Right atrium auricular region (tissue), 2 donors: ENCODE results near the gene LSM2. TPM values are rescaled to one million over a fixed set of nuclear protein-coding genes. Genes with fewer than 3 reads are reported as not detected.
"Not testable (repeated sequence)": the region's sequence is repeated elsewhere in the genome, so short reads cannot be mapped to it uniquely, and the experiment has no call there.

ENCODE experiments used
- DNase-seq: peaks from one replicate; pipeline ENCODE4 v3.0.0-alpha.2; 2019; ENCODE audit warnings: low spot score
- H3K27ac ChIP-seq, 2 donors: fragments of 200-600 bp; sonication (generic); 1 replicate in 1 of 2; 2 replicates in 1 of 2; pipeline ENCODE4 v1.5.1; 2016 to 2019
- H3K27me3 ChIP-seq, 2 donors: fragments of 200-600 bp; sonication (generic); one replicate each; pipeline versions ENCODE4 v1.5.1 to v1.6.0; 2017 to 2019
- H3K36me3 ChIP-seq: fragments of 200-600 bp; sonication (generic); one replicate; pipeline ENCODE4 v1.5.1; 2016
- H3K4me1 ChIP-seq, 2 donors: fragments of 200-600 bp; sonication (generic); one replicate each; pipeline versions ENCODE4 v1.5.1 to v1.6.0; 2017 to 2019
- H3K4me3 ChIP-seq, 2 donors: fragments of 200-600 bp; sonication (generic); 1 replicate in 1 of 2; 2 replicates in 1 of 2; pipeline ENCODE4 v1.5.1; 2017 to 2019; ENCODE audit warnings: mild to moderate bottlenecking in 1 of 2, moderate library complexity in 1 of 2
- H3K9me3 ChIP-seq, 2 donors: fragments of 200-600 bp; sonication (generic); one replicate each; pipeline ENCODE4 v1.5.1; 2019
- total RNA-seq, 2 donors: library from RNA; depleted of rRNA; stranded (reverse); fragments of >200 nt; gene quantifications; one replicate each; pipeline ENCODE4 v1.1.0, GENCODE V29; 2016
- TF ChIP-seq, protein P1 (sequence below), 2 donors: fragments of 200-600 bp; sonication (generic); IDR thresholded peaks; one replicate each; pipeline ENCODE4 v1.5.1; 2019; ENCODE audit warnings: antibody characterized with exemption in 2 of 2

LSM2 gene
- total RNA-seq, 2 donors from 2014 or later = 28.8 to 32.0 TPM

DNA sequence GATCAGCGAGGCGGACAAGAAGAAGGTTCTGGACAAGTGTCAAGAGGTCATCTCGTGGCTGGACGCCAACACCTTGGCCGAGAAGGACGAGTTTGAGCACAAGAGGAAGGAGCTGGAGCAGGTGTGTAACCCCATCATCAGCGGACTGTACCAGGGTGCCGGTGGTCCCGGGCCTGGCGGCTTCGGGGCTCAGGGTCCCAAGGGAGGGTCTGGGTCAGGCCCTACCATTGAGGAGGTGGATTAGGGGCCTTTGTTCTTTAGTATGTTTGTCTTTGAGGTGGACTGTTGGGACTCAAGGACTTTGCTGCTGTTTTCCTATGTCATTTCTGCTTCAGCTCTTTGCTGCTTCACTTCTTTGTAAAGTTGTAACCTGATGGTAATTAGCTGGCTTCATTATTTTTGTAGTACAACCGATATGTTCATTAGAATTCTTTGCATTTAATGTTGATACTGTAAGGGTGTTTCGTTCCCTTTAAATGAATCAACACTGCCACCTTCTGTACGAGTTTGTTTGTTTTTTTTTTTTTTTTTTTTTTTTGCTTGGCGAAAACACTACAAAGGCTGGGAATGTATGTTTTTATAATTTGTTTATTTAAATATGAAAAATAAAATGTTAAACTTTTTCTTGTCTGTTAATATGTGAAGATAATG is 23.0 kb upstream of the LSM2 start:
- H3K4me1 ChIP-seq = peaks cover 0 to 29% of the 10 kb centered on the region in 2 donors
- no peak for DNase-seq

DNA sequence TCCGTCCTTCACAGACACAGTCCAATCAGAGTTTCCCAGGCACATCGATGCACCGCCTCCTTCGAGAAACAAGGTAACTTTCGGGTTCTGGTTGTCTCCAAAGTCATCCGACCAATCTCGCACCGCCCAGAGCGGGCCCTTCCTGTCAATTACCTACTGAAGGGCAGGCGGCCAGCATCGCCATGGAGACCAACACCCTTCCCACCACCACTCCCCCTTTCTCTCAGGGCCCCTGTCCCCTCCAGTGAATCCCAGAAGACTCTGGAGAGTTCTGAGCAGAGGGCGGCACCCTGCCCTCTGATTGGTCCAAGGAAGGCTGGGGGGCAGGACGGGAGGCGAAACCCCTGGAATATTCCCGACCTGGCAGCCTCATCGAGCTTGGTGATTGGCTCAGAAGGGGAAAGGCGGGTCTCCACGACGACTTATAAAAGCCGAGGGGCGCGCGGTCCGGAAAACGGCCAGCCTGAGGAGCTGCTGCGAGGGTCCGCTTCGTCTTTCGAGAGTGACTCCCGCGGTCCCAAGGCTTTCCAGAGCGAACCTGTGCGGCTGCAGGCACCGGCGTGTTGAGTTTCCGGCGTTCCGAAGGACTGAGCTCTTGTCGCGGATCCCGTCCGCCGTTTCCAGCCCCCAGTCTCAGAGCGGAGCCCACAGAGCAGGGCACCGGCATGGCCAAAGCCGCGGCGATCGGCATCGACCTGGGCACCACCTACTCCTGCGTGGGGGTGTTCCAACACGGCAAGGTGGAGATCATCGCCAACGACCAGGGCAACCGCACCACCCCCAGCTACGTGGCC is 20.7 kb upstream of the LSM2 start, which contains the start of gene HSPA1B:
TSS of gene HSPA1B (plus strand) at position 453 of the 794 bp plus-strand sequence. CDS start at position 666, 213 bp downstream.
- peak within 1 kb of the TSS; percentile 95 to 97 for H3K27ac ChIP-seq
- H3K4me3 ChIP-seq = peak within 1 kb of the TSS; percentile 60 to 95
- no peaks in the 10 kb centered on the region for H3K36me3 ChIP-seq
- H3K27me3 ChIP-seq = no peaks in the 10 kb centered on the region
- TF ChIP-seq, protein P1, sequence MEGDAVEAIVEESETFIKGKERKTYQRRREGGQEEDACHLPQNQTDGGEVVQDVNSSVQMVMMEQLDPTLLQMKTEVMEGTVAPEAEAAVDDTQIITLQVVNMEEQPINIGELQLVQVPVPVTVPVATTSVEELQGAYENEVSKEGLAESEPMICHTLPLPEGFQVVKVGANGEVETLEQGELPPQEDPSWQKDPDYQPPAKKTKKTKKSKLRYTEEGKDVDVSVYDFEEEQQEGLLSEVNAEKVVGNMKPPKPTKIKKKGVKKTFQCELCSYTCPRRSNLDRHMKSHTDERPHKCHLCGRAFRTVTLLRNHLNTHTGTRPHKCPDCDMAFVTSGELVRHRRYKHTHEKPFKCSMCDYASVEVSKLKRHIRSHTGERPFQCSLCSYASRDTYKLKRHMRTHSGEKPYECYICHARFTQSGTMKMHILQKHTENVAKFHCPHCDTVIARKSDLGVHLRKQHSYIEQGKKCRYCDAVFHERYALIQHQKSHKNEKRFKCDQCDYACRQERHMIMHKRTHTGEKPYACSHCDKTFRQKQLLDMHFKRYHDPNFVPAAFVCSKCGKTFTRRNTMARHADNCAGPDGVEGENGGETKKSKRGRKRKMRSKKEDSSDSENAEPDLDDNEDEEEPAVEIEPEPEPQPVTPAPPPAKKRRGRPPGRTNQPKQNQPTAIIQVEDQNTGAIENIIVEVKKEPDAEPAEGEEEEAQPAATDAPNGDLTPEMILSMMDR (IDR thresholded peaks at IDR 0.05) = no peak
- H3K4me1 ChIP-seq = peaks cover 0 to 34% of the 10 kb centered on the region in 2 donors
- no peaks in the 10 kb centered on the region for H3K9me3 ChIP-seq
- DNase-seq = peak; percentile 100

More for the DNA sequence above, 23.0 kb upstream of the LSM2 start:
- Histone ChIP-seq H3K27me3 (no peaks in the 10 kb centered on the region), H3K36me3 (no peaks in the 10 kb centered on the region), H3K9me3 (no peaks in the 10 kb centered on the region), H3K27ac (peak overlapping the region; percentile 78 to 84), H3K4me3 (peak overlapping the region; percentile 59 to 71)
- TF ChIP-seq, protein P1 (IDR thresholded peaks at IDR 0.05) = peak; percentile 14 to 57

DNA sequence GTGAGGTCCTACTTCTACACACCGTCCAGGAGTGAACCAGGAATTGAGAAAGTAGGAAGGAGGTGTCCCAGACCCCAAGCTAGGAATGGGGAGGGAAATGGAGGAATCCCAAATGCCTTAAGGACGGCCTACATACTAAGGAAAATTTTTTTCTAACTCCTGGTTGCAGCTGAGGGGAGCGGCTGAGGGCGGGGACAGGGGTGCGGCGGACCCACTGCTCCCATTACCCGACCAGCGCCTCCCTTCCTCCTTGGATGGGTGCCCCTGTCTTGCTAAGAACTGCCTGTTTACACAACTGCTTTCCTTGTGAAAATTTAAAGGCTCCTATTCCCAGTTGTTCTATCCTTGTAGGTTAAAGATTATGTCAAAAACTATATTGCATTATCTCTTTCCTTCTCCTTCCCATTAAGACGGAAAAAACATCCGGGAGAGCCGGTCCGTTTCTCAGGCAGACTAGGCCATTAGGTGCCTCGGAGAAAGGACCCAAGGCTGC is 20.1 kb upstream of the LSM2 start:
- peak overlapping the region; percentile 25 to 60 for H3K4me3 ChIP-seq
- H3K4me1 ChIP-seq = peaks cover 0 to 37% of the 10 kb centered on the region in 2 donors
- H3K27ac ChIP-seq = peak overlapping the region; percentile 95 to 97
- no peaks in the 10 kb centered on the region for H3K36me3 ChIP-seq
- TF ChIP-seq, protein P1 (IDR thresholded peaks at IDR 0.05) = no peak
- H3K27me3 ChIP-seq = no peaks in the 10 kb centered on the region
- no peaks in the 10 kb centered on the region for H3K9me3 ChIP-seq
- peak; percentile 94 for DNase-seq

DNA sequence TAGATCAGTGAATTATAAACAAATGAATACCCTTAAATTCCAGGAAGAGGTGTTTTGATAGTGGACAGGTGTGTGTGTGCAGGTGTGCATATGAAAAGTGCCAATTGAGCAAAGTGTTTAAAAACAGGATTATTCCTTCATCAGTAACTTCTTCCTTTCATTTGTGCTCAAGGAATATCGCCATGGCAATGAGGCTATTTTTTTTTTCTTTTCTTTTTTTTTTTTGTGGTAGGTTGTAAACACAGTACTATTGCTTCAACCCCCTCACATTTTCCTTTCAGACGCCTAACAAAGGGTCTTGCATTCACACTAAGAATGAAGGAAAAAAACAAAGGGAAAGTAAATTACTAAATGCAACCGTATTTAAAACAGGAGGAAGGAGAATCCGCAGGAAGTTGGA is 18.8 kb upstream of the LSM2 start:
- H3K4me3 ChIP-seq = no peak overlapping the region
- peak overlapping the region; percentile 95 to 97 for H3K27ac ChIP-seq
- TF ChIP-seq, protein P1 (IDR thresholded peaks at IDR 0.05) = no peak
- H3K27me3 ChIP-seq = no peaks in the 10 kb centered on the region
- no peaks in the 10 kb centered on the region for H3K9me3 ChIP-seq
- DNase-seq = no peak
- no peaks in the 10 kb centered on the region for H3K36me3 ChIP-seq
- peaks cover 0 to 33% of the 10 kb centered on the region in 2 donors for H3K4me1 ChIP-seq

DNA sequence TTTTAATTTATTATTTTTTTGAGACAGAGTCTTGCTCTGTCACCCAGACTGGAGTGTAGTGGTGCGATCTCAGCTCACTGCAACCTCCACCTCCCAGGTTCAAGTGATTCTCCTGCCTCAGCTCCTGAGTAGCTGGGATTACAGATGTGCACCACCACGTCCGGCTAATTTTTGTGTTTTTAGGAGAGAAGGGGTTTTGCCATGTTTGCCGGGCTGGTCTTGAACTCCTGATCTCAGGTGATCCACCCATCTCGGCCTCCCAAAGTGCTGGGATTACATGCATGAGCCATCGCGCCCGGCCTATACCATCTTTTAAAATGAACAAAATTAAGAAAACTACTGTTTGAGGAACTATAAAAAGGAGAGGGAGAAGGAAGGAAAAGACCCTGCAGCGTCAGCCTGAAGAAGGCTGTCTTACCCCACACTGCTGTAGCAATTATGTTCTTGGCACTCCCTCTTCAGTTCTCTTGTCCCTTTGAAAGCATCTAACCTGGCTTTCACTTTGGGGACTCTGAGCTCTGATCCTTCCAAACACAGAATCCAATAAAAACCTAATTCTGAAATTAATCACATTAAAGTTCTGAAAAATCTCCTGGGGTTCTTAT is 16.9 kb upstream of the LSM2 start:
- H3K36me3 ChIP-seq, DNase-seq, H3K4me3 ChIP-seq, H3K9me3 ChIP-seq, H3K27me3 ChIP-seq: not testable (repeated sequence)
- H3K4me1 ChIP-seq = peaks cover 0 to 51% of the 10 kb centered on the region in 2 donors
- peak overlapping the region; percentile 99 to 100 for H3K27ac ChIP-seq
